Loucy (cell line): ENCODE results near the gene LRRC45.

Experiments used
- CTCF ChIP-seq: fragments of 200-600 bp; sonication (generic); conservative IDR thresholded peaks from 2 replicates; pipeline ENCODE4 v1.5.1; 2014; ENCODE audit warnings: mild to moderate bottlenecking, antibody characterized with exemption, low read length
- EZH2phosphoT487 ChIP-seq: fragments of 200-600 bp; IDR thresholded peaks from 2 replicates; pipeline ENCODE4 v1.6.1; 2018; ENCODE audit warnings: antibody characterized with exemption, mild to moderate bottlenecking, moderate library complexity, borderline replicate concordance

DNA sequence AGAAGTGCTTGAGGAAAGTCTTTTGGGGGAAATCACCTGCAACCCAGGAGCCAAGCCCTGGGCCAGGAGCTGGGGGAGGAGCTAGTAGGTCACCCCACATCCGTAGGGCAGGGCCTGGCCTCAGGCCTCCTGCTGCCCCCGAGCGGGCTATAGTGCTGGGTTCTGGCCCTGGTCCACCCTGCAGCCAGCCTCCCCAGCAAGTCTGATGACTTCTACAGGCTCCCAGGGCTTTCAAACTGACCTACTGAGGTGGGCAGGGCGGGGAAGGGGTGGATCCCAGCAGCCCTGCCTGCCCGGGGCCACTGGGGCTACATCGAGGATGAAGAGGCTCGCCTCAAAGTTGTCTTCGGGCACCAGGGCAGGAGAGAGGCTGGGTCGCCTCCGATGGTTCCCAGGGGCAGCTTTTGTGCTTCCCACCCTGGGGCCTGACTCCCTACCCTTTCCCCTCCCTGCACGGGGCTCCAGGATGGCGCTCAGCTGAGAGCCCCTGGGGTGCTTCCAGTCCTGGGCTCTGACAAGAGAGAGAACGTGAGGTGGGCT lies 5.4 kb upstream of the LRRC45 start:
- TF ChIP-seq CTCF = no peak
- no peak for TF ChIP-seq EZH2phosphoT487
